Measurements from ENCODE around the gene OR2H1.

GRCh38 chr6:29496961-29497360 lies 40.0 kb downstream of the OR2H1 start:
- TF ChIP-seq FOXP4 (CRISPR knock-in tag; IDR thresholded peaks at IDR 0.05) (no peak), ZNF263 (CRISPR knock-in tag; IDR thresholded peaks at IDR 0.05; ENCODE audit: low read depth) (no peak), E2F1 (CRISPR knock-in tag; IDR thresholded peaks at IDR 0.05) (no peak), CTCF (IDR thresholded peaks at IDR 0.05) (no peak), HMGA2 (CRISPR knock-in tag; IDR thresholded peaks at IDR 0.05) (no peak), E2F5 (CRISPR knock-in tag; IDR thresholded peaks at IDR 0.05) (no peak), ATF3 (CRISPR knock-in tag; conservative IDR thresholded peaks at IDR 0.05) (no peak), JUN (CRISPR knock-in tag; IDR thresholded peaks at IDR 0.05) (no peak), IRF1 (CRISPR knock-in tag; IDR thresholded peaks at IDR 0.05) (no peak), ZNF416 (CRISPR knock-in tag; IDR thresholded peaks at IDR 0.05) (no peak), AR (CRISPR knock-in tag; IDR thresholded peaks at IDR 0.05) (no peak), MAX (CRISPR knock-in tag; IDR thresholded peaks at IDR 0.05) (no peak), NFE2L1 (CRISPR knock-in tag; IDR thresholded peaks at IDR 0.05) (no peak)

All from WTC11 (cell line).